IMR-90 (cell line): ENCODE results near the gene TMCC1. TPM values are rescaled to one million over a fixed set of nuclear protein-coding genes. Genes with fewer than 3 reads are reported as not detected.

Experiments used
- ATAC-seq: fragments of 200-7000 bp; cut with Tn5 transposase; 2 replicates; pipeline ENCODE4 v1.9.1; 2020; ENCODE audit warnings: low read depth, mild to moderate bottlenecking, moderate library complexity
- BruUV-seq: library from RNA; stranded (reverse); fragments of 400-500 nt; replicated peaks from 2 replicates; lab custom pipeline; 2021; lab: Mats Ljungman, UMichigan
- CTCF ChIA-PET: fragments of 300-600 bp; formaldehyde crosslinking; extraction: SDS; loops from one replicate; lab custom pipeline; 2021; ENCODE audit warnings: antibody characterized with exemption; lab: Yijun Ruan, JAX
- POLR2A ChIA-PET: fragments of 300-600 bp; sonication (Branson Sonifier 250); formaldehyde crosslinking; loops from one replicate; lab custom pipeline; 2022; ENCODE audit warnings: antibody characterized with exemption; ENCODE audit not compliant: unreplicated experiment; lab: Charles Lee
- DNase-seq: peaks from one replicate; pipeline ENCODE4 v3.0.0; 2013
- H2AFZ ChIP-seq: replicated peaks from 2 replicates; pipeline ENCODE3; 2013; ENCODE audit warnings: low read length, mild to moderate bottlenecking; ENCODE audit not compliant: poor library complexity
- H2AK5ac ChIP-seq: 2 replicates; pipeline ENCODE4 v1.6.1; 2013; ENCODE audit warnings: low read depth, low read length, inconsistent platforms
- H2AK9ac ChIP-seq: replicated peaks from 2 replicates; pipeline ENCODE3; 2013; ENCODE audit warnings: mild to moderate bottlenecking, low read depth, low read length, moderate library complexity; ENCODE audit not compliant: poor library complexity
- H2BK120ac ChIP-seq: 2 replicates; pipeline ENCODE4 v1.6.1; 2013; ENCODE audit warnings: low read depth, low read length, inconsistent platforms
- H2BK15ac ChIP-seq: 3 replicates; pipeline ENCODE4 v1.6.1; 2013; ENCODE audit warnings: low read depth, low read length, inconsistent platforms
- H2BK20ac ChIP-seq: 2 replicates; pipeline ENCODE4 v1.6.1; 2013; ENCODE audit warnings: low read depth, mild to moderate bottlenecking, inconsistent platforms, low read length, moderate library complexity
- H2BK5ac ChIP-seq: 2 replicates; pipeline ENCODE4 v1.6.1; 2013; ENCODE audit warnings: mild to moderate bottlenecking, low read depth, low read length, inconsistent platforms; ENCODE audit not compliant: poor library complexity, severe bottlenecking
- H3K14ac ChIP-seq: replicated peaks from 2 replicates; pipeline ENCODE4 v1.6.1; 2013; ENCODE audit warnings: low read depth, low read length, inconsistent platforms
- H3K18ac ChIP-seq: 2 replicates; pipeline ENCODE4 v1.6.1; 2013; ENCODE audit warnings: low read depth, low read length, control low read depth
- H3K23ac ChIP-seq: 2 replicates; pipeline ENCODE4 v1.6.1; 2013; ENCODE audit warnings: low read depth, low read length, inconsistent platforms
- H3K27ac ChIP-seq: 2 replicates; pipeline ENCODE4 v1.5.1; 2013; ENCODE audit warnings: mild to moderate bottlenecking, control low read depth, low read length; ENCODE audit not compliant: insufficient read depth
- H3K27me3 ChIP-seq: 2 replicates; pipeline ENCODE4 v1.6.1; 2013; ENCODE audit warnings: low read length; ENCODE audit not compliant: control insufficient read depth, insufficient read depth
- H3K36me3 ChIP-seq: 2 replicates; pipeline ENCODE4 v1.6.1; 2013; ENCODE audit warnings: low read length, mixed read lengths; ENCODE audit not compliant: control insufficient read depth, insufficient read depth
- H3K4ac ChIP-seq: 2 replicates; pipeline ENCODE4 v1.6.1; 2013; ENCODE audit warnings: low read depth, low read length, inconsistent platforms
- H3K4me1 ChIP-seq: 2 replicates; pipeline ENCODE4 v1.6.1; 2013; ENCODE audit warnings: low read length, mixed read lengths; ENCODE audit not compliant: control insufficient read depth, insufficient read depth
- H3K4me2 ChIP-seq: 2 replicates; pipeline ENCODE4 v1.6.1; 2013; ENCODE audit warnings: low read depth, mild to moderate bottlenecking, control low read depth, low read length, moderate library complexity
- H3K4me3 ChIP-seq: 2 replicates; pipeline ENCODE4 v1.5.1; 2013; ENCODE audit warnings: low read depth, mild to moderate bottlenecking, control low read depth, low read length, moderate library complexity; ENCODE audit not compliant: insufficient read depth
- H3K56ac ChIP-seq: 2 replicates; pipeline ENCODE4 v1.6.1; 2013; ENCODE audit warnings: low read length, inconsistent platforms; ENCODE audit not compliant: insufficient read depth; ENCODE audit errors: extremely low read depth
- H3K79me1 ChIP-seq, 2 experiments: 2 replicates each; pipeline ENCODE4 v1.6.1; 2013; ENCODE audit warnings: low read length in 2 of 2, inconsistent platforms in 1 of 2, low read depth in 1 of 2
- H3K9ac ChIP-seq: 2 replicates; pipeline ENCODE4 v1.6.1; 2013; ENCODE audit warnings: low read depth, low read length, control low read depth
- H3K9me1 ChIP-seq: 2 replicates; pipeline ENCODE4 v1.6.1; 2013; ENCODE audit warnings: low read length, inconsistent platforms; ENCODE audit not compliant: insufficient read depth
- H3K9me3 ChIP-seq: 2 replicates; pipeline ENCODE4 v1.6.1; 2013; ENCODE audit warnings: low read length; ENCODE audit not compliant: control insufficient read depth, insufficient read depth
- H4K20me1 ChIP-seq: 2 replicates; pipeline ENCODE4 v1.6.1; 2013; ENCODE audit warnings: low read length, inconsistent platforms; ENCODE audit not compliant: insufficient read depth
- H4K5ac ChIP-seq: 2 replicates; pipeline ENCODE4 v1.6.1; 2013; ENCODE audit warnings: mild to moderate bottlenecking, low read depth, low read length, control low read depth
- H4K8ac ChIP-seq, 2 experiments: 2 replicates each; pipeline ENCODE4 v1.6.1; 2013; ENCODE audit warnings: low read depth in 2 of 2, low read length in 2 of 2, control low read depth in 1 of 2, inconsistent platforms in 1 of 2
- H4K91ac ChIP-seq: 2 replicates; pipeline ENCODE4 v1.6.1; 2013; ENCODE audit warnings: low read depth, low read length, inconsistent platforms; ENCODE audit not compliant: insufficient read depth
- FOS ChIP-seq: fragments of 150-350 bp; IDR thresholded peaks from 2 replicates; pipeline ENCODE4 v1.6.1; 2016; ENCODE audit warnings: low read depth, low read length
- MXI1 ChIP-seq: IDR thresholded peaks from 2 replicates; pipeline ENCODE4 v1.6.1; 2012; ENCODE audit warnings: low read depth, mild to moderate bottlenecking, low read length, moderate library complexity, borderline replicate concordance
- NFE2L2 ChIP-seq: fragments of 150-350 bp; IDR thresholded peaks from 2 replicates; pipeline ENCODE4 v1.6.1; 2016; ENCODE audit warnings: low read depth, mild to moderate bottlenecking, low read length
- POLR2A ChIP-seq: IDR thresholded peaks from 2 replicates; pipeline ENCODE4 v1.6.1; 2012; ENCODE audit warnings: mild to moderate bottlenecking, low read depth, low read length
- RAD21 ChIP-seq: IDR thresholded peaks from 2 replicates; pipeline ENCODE4 v1.6.1; 2012; ENCODE audit warnings: low read length, improper control_type of control experiment
- SMC3 ChIP-seq: fragments of 150-350 bp; IDR thresholded peaks from 2 replicates; pipeline ENCODE4 v1.6.1; 2016; ENCODE audit warnings: low read depth, mild to moderate bottlenecking, antibody characterized with exemption, low read length, moderate library complexity
- USF2 ChIP-seq: fragments of 150-350 bp; IDR thresholded peaks from 2 replicates; pipeline ENCODE4 v1.6.1; 2017; ENCODE audit warnings: mild to moderate bottlenecking, antibody characterized with exemption, low read length, low read depth
- WGBS, 2 experiments: methylation state at CpG; one replicate each; pipeline versions ENCODE4 v1.1.5 to v1.1.7; 2013; ENCODE audit warnings: missing lambda C conversion rate in 2 of 2; ENCODE audit not compliant: insufficient read length in 1 of 2; ENCODE audit errors: extremely low coverage in 2 of 2; 5-methylcytosine and 5-hydroxymethylcytosine counted together
- dilution Hi-C: fragments of 300-500 bp; cut with HindIII; formaldehyde crosslinking; loops from one replicate; pipeline ENCODE4 v1.14.3; 2018; ENCODE audit warnings: low sequenced_read_pairs; ENCODE audit not compliant: unreplicated experiment
- in situ Hi-C: fragments of 300-500 bp; cut with MboI; formaldehyde crosslinking; loops from 3 replicates; pipeline ENCODE4 v1.14.3; 2019; ENCODE audit warnings: low sequenced_read_pairs, inconsistent platforms, mixed read lengths
- intact Hi-C: fragments of 100-400 bp; cut with micrococcal nuclease; formaldehyde crosslinking; loops from 2 replicates; pipeline ENCODE4 v1.10.0; 2022
- polyA plus RNA-seq, 3 experiments: library from polyadenylated mRNA; depleted of rRNA; stranded (reverse); fragments of >200 nt; gene quantifications; 2 replicates each; pipeline ENCODE4 v1.2.3, GENCODE V29; 2012; ENCODE audit warnings: low replicate concordance in 1 of 3
- total RNA-seq: library from RNA; depleted of rRNA; stranded (reverse); fragments of >200 nt; gene quantifications from 2 replicates; pipeline ENCODE4 v1.2.3, GENCODE V29; 2012

Gene TMCC1
- total and polyA plus RNA-seq, 2 of the 4 experiments (the other 2 are of a cell fraction) = 5.0 to 7.3 TPM

GRCh38 chr3:129890891-129891290, 2.6 kb downstream of the TMCC1 start:
- H4K5ac ChIP-seq = no peak overlapping the region
- TF ChIP-seq NFE2L2 (no peak), USF2 (no peak), SMC3 (no peak), RAD21 (no peak), MXI1 (no peak), POLR2A (no peak), FOS (no peak)
- peaks cover 2% of the 10 kb centered on the region; the same call in 1 of the 2 replicates for H3K4me1 ChIP-seq
- H3K79me1 ChIP-seq = peaks cover 25 to 40% of the 10 kb centered on the region in 2 experiments
- no peak overlapping the region for H2BK120ac ChIP-seq
- no peak overlapping the region for H3K9ac ChIP-seq
- no peak overlapping the region for H3K23ac ChIP-seq
- no TSS peak for BruUV-seq
- H2AFZ ChIP-seq = no peak overlapping the region
- H3K56ac ChIP-seq = no peak overlapping the region
- H2BK20ac ChIP-seq = no peak overlapping the region
- in situ Hi-C loops (no loop called here), intact Hi-C loops (no loop called here), dilution Hi-C loops (no loop called here)
- no peak overlapping the region for H3K27ac ChIP-seq
- ChIA-PET POLR2A (no interaction called here), CTCF (no interaction called here)
- DNase-seq (no peak), ATAC-seq (no peak)
- H3K4me2 ChIP-seq = no peak overlapping the region
- no peaks in the 10 kb centered on the region for H3K36me3 ChIP-seq
- H4K8ac ChIP-seq = no peak overlapping the region
- H3K27me3 ChIP-seq = peaks cover 2% of the 10 kb centered on the region; the same call in 1 of the 2 replicates
- no peak overlapping the region for H2AK5ac ChIP-seq
- no peak overlapping the region for H4K91ac ChIP-seq
- no peak overlapping the region for H2AK9ac ChIP-seq
- WGBS, 2 experiments = 80% methylated on average over 1 of the region's 2 CpGs; no CpG with 5 or more reads in 1 of the 2 experiments
- H3K9me1 ChIP-seq = peaks cover 3% of the 10 kb centered on the region
- no peak overlapping the region for H2BK15ac ChIP-seq
- H3K4ac ChIP-seq = no peak overlapping the region
- no peak overlapping the region for H3K14ac ChIP-seq
- no peak overlapping the region for H3K18ac ChIP-seq
- H4K20me1 ChIP-seq = peaks cover 44% of the 10 kb centered on the region
- no peak overlapping the region for H2BK5ac ChIP-seq
- no peak overlapping the region for H3K4me3 ChIP-seq
- H3K9me3 ChIP-seq = no peaks in the 10 kb centered on the region
